Stimulated activated CD8-positive, alpha-beta memory T cell treated with anti-CD3 and anti-CD28 coated beads, Interleukin-15, amount 100 ng/mL, for 4 hours (primary cell): Measurements from ENCODE around the gene E2F2.

ENCODE experiments used
- DNase-seq, 2 donors: peaks; one replicate each; pipeline ENCODE4 v3.0.0-alpha.2; 2020; ENCODE audit warnings: low read depth in 2 of 2

E2F2 gene

DNA sequence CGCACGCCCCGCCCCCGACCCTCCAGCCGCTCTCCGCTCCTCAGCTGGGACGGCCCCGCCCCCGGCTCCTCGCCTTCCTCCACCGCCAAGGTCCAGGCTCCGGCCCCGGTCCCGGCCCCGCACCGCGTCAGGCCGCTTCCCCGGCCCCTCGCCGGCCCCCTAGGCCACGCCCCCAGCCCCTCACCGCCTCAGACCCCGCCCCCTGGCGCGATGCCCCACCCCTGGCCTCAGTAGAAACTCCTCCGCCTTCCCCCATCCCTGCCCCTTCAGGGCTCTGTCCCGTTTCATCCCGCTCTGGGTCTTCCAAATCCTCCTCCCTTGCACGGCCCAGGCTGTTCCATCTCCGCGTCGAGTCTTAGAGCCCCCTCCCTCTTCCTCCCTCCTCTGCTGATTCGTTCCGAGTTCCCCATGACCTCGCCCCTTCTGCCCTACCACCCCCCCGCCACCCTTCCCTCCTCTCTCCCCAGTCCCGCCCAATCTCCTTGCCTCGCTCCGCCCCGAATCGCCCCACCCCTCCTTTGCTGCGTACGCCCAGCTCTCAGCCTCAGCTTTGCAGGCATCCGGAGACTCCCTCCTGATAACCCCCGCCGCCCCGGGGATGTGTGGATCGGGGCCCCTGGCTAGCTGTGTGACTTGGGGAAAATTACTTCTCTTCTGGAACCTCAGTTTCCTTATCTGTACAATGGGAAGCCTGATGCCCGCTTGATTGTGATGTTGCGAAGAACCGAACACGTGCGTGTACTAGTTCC, 46.6 kb downstream of the E2F2 start:
- peak; percentile 73 to 83 for DNase-seq

DNA sequence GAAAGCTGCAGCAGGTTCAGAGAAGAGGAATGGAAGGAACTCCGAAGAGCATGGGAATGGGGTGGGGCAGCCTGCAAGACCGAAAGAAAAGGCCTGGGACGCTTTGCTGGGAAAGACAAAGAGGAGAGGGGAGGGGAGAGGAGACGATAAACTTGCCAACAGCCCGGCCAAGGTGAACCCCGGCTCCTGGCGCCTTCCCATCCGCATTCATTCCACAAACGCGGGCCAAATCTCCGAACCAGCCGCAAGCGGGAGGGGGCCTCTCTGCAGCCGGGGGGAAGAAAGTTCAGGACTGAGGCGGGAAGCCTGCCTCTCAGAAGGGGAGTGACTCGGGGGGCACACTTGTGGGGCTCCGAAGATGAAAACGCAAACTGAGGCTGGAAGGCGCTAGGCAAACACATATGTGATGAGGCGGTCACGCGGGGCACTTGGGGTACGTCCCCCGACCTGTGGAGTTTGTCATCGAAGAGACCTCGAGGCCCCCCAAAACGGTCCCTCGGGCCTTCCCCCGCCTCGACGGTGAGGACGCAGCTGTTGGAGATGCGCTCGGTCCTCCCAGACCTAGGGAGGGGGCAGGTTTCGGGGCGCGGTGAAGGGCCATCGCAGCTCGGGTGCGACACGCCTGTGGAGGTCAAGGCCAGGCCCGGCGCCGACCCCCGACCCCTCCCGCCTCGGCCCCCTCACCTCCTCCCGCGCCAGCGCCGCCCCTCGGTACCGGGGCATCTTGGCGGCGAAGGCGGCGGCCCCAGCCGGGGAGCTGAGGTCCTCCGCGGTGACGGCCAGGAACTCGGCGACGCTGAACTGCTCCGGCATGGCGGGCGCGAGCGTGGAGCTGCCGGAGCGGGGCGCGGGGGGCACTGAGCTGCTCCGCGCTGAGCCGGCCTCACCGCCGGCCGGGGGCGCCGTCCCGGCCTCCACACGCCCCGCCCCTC, 47.4 kb downstream of the E2F2 start, which contains the start of gene ASAP3:
ASAP3 (minus strand) TSS at position 859 of the 932 bp plus-strand sequence; CDS start at position 813, 46 bp downstream.
- no peak for DNase-seq

DNA sequence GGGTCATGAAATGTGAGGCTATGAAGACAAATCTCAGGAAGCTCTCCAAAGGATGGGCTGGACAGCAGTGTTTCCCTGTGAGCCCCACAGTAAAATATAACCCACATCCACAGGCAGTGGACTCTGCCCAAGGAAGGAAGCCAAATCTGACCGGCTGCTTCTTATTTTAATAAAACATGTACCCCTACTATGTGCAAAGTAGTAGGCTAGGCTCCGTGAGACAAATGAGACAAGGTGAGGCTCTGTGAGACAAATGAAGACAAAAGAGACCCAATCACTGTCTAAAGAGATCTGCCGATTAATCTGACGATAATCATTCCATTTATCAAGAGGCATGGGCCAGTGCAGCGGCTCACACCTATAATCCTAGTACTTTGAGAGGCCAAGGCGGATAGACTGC, 49.1 kb downstream of the E2F2 start:
- no peak for DNase-seq

DNA sequence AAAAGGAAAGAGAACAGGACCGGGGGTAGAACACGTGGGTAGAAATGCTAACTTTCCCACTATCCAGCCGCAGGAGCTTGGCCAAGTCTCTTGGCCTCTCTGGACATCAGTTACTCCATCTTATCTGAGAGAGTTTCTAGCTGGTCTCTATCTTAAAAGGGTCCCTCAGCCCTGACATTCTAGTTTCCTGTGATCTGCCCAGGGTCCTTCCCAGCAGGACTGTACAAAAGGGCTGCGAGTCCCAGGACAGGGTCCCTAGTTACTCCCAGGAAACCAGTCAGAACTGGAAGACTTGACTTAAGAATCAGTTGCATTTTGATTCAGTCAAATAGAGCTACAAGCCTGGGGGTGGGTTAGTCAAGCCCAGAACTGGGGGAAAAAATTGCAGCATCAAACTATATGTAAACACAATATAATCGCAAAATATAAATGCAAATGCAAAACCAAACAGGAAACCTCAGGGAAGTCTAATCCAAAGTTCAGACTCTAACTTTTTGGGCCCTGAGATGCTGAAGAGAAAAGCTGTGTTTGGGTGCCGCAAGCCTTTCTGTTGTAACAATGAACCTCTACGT, 49.9 kb downstream of the E2F2 start:
- no peak for DNase-seq

DNA sequence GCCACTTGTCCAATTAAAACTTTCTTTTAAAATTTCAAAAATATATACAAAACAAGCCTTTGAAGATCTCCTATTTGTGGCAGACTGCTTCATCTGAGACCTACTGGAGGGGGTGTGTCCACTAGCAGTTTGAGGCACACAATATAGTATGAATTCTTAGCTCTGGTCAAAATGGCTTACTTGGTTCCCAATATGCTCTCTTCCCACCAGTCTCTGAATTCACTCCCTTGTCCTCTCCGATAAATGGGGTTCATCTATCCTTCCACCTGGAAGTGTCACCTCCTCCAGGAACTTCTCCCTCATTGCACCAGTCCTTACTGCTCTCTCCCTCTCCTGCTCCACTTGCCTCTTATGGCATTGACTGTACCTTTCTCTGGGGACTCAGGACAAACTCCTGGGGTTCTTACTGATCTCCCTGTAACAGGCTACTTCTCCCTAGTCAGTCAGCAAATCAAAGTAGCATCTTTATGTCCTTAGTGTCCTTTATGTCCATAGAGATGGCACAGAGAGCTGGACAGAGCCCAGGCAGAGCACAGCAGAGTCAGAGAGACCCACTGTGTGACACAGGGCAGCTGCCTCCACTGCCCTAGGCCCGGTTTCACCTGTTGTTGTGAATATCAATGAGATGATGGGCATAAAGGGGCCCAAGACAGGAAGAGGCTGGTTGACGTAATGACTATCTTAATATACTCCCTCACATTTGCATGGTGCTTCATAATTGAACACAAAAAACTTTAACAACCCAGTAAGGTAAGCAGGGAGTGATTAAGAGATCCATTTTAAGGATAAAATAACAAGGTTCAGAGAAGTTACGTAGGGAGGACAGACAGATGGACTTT, 50.6 kb downstream of the E2F2 start:
- no peak for DNase-seq

DNA sequence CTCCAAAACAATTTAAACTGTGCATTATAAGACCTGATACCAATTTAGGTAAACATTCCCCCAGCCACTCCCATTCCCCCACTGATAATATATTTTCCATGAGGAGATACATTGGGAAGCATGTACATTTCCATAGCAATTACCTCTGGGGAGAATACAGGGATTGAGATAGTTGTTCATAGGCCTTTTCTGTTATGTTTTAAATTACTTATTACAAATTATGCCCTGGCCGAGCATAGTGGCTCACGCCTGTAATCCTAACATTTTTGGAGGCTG, 51.4 kb downstream of the E2F2 start:
- DNase-seq, result no peak

DNA sequence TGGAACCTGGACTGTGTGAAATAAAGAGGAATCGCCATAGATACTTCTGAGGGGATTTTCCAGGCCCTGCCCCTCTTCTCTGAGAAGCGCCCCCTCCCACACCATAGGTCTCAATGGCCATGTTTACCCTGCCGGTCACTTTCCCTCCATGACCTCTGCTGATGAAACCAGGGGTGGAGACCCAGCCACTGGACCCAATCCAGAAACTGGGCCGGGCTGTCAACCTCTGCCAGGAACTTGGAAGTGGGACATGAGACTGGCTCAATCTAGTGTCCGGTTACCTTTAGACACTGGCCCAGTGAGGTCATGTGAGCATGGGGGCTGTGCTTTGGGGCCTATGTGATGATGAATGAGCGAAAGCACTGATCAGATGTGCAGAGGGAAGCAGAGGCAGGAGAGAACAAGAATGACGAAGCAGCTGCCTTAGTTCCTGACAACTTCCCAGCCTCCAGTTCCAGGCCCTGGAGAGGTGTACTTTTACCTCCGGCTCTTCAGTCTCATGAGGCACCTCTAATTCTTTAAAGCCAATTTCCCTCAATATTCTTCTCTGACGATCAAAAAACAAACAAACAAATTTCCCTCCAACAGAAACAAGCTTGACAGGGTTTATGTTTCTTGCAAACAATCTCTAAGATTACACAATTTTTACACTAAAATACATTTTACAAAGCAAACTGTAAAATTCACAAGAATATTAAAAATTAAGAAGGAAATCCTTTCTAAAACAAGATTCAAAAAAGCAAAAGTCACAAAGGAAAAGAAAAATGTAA, 52.0 kb downstream of the E2F2 start:
- DNase-seq, result no peak

DNA sequence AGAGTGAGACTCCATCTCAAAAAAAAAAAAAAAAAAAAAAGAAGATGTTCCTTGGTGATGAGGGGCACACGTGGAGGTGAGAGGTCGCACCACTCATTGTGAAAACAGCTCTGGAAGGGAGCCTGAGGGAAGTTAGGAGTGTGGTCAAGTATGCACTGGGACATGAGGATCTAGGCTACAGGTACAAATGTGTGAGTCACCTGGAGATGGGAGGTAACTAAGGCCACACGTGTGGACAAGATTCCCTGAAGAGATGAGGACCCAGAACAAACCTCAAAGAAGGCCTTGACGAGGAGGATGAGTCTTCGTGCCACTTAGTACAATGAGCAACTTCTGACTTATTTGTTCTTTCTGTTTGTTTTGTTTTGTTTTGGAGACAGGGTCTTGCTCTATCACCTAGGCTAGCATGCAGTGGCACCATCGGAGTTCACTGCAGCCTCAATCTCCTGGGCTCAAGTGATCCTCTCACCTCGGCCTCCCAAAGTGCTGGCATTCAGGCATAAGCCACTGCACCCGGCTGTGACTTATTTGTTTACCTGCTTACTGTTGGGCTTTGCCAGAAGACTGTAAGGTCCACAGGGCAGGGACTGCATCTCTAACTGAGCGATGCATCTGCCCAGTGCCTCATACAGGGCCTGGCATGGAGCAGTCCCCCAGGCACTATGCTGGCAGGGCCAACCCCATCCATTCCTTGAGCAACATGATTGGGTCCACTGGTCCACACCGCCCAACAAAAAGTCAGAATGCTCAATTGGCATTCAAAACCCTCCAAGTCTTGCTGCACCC, 53.5 kb downstream of the E2F2 start:
- no peak for DNase-seq

DNA sequence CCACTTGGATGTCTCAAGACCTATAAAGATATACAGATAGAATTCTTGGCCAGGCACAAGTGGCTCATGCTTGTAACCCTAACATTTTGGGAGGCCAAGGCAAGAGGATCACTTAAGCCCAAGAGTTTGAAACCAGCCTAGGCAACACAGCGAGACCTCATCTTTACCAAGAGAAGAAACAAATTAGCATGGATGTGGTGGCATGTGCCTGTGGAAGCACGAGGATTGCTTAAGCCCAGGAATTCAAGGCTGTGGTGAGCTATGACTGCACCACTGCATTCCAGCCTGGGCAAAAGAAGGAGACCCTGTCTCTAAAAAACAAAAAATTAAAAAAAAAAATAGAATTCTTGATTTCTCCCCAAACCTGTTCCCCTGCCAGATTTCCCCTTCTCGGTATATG, 55.4 kb downstream of the E2F2 start:
- DNase-seq, result no peak

DNA sequence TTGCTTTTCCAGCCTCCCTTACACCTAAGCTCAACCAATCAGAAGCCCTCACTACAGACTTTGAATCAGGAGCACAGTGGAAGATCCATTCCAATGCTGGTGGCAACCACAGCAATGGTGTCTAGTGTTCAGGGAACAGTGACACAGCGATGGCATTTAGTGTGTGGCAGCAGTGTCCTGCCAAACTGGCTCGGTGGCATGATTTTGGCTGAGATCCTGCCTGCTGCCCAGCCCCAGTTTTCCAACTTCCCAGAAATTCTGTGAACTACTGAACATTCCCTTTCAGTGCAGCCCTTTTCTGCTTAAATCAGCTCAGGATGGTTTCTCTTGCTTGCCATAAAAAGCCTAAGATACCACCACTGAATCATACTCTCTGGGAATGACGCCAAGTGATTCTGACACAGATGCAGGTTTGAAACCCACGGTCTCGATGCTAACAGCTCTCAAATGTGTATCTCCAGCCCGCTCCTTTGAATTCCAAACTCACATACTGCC, 55.9 kb downstream of the E2F2 start:
- DNase-seq, result no peak

DNA sequence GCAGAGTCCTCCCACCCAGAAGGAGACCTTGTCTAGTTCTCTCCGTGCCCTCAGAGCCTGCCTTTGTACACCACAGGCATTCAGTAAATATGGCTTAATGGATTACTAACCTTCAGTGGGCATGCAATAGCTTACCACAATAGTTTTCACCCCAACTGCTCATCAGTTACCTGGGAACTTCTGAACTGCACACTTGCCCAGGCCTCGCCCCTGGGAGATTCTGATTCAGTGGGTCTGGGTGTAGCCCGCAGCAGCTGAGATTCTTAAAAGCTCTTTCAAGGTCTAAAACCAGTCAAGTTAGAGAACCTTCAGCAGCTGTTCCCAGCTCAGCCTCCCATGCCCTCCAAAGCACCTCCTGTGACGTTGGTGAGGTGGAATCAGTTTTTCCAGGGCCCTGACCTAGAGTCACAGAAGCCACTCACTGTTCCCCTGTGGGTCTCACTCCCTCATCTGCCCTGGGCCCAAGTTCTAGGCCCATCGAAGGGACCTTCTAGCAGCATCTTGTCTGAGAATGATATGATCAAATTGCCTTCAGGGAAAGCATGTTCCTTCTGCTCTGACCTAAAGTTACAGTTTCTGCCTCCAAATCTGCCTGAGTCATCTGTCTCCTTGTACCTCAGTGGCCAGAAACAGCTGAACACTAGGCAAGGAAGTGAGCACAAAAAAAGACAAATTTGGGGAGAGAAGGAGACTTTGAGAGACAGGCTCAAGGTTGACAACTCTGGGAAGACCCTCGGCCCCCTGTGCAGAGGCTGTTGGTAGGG, 57.8 kb downstream of the E2F2 start:
- no peak for DNase-seq

DNA sequence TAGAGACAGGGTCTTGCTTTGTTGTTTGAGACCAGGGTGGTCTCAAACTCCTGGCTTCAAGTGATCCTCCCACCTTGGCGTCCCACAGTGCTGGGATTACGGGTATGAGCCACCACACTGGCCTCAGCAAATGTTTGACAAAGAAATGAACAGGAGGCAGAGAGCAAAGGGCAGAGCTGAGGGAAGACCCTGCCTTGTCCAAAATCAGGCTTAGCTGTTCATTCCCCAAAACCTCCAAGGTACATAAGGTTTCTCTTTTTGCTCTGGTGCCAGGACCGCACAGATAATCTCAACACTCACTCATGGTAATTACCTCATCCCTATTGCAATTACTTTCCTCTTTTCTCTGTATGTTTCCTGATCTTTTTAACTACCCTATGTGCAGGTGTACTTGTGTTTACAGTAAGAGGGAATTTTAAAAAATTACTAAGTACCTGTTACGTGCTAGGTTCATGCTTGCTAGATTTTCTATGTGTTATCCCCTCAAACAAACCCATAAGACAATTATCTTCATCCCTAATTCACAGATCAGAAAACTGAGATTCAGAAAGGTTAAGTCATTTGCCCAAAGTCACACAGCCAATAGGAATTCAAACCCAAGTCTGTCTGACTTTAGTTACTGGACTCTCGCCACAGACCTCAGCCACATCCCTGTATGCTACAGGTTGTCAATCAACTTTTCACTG, 58.5 kb downstream of the E2F2 start:
- DNase-seq, result no peak

DNA sequence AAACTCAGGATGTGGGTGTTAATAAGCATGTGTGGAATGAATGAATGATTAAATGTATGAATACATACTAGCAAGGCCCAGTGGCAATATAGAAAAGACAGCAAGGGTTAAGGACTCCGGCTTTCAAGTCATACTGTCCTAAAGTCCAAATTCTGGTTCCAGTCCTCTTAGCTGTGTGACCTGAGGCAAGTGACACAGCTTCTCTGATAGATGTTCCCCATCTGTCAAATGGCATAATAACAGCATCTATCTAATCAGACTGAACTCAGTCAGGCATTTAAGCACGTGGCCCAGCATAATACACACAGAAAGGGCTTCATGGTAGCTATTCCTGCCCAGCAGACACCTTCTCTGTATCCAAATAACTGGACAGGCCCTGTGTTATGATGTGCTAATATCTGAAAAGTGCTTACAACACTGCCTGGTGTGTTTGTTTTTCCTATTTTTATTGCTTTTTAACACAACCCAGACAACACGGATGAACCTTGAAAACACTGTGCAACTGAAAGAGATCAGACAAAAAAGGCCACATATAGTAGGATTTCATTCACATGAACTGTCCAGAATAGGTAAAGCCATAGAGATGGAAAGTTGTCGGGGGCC, 59.5 kb downstream of the E2F2 start:
- DNase-seq, result no peak

DNA sequence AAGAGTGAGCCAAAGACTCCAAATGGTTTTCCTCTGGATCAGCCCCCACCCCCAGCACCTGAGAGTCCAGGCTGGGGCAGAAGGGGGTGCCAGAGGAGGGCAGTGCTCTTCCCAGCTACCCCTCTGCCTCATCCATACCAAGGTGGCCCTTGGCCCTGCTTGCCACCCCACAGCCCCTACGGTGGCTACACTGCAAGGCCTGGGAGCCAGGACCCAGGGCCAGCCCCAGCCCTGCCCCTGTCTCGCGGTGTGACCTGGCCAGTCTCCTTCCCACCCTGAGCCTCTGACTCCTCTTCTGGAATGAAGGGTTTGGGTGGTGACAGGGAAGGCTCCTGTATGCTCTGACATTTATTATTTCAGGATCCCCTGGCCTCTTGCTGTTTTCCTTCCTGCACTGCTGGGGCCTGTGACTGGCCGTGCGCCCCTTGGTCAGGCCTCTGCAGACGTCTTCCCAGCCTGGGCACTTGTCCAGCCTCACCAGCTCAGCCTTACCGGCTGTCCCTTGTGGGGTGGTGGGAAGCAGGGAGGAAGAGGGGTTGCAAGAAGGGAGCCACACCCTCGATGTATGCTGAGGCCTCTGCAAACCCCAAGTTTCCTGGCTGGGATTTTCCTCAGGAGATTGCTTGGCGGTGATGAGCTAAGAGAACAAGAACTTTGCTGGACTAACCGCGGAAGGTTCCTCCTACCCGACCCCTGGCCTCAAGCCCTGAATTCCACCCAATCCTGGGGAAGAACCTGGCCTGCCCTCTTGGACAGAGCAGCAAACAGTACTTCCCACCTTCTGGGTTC, 60.6 kb downstream of the E2F2 start:
- DNase-seq, result no peak

DNA sequence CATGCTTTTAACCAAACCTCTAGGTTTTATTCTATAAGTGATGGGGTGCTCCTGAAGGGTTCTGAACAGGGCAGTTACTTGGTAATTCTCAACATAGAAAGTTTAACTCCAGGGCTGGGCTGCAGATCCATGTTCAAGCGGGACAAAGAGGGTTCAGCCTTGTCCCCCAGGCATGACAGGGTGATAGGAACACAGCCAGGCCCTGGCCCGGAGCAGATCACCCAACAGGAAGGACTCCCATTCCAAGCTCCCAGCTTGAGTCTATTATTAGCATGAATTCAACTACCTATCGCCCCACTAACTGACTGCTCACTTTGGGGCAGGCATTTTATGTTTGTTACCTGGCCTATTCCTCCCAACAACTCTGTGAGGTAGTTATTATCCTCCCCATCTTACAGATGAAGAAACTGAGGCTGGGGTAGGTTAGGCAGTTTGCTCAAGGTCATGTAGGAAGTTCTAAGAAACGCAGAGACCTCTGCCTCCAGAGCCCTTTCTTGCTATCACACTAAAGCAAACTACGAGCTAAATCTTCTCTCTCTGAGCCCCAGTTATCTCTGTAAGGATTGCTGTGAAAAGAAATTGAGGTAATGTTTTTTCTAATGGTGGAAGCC, 61.6 kb downstream of the E2F2 start:
- no peak for DNase-seq

DNA sequence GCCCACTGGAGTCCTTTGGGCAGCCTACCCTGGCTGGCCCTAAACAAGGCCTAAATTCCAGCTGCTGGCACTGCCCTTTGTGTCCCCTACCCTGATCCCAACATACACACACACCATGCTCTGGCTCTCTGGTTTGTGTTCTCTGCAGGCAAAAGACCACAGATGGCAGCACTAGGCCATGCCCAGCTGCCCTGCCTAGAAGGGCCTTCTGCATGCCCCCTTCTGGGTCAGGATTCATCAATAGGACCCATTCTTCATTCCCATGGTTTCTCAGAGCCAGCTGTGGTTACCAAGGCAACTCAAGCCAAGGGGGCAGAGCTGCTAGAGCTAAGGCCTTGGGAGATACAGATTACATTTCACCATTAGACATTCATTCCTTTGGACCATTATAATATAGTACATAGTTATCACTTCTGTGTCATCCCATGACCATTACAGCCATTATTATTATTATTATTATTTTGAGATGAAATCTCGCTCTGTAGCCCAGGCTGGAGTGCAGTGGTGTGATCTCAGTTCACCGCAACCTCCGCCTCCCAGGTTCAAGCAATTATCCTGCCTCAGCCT, 64.5 kb downstream of the E2F2 start:
- DNase-seq, result no peak

DNA sequence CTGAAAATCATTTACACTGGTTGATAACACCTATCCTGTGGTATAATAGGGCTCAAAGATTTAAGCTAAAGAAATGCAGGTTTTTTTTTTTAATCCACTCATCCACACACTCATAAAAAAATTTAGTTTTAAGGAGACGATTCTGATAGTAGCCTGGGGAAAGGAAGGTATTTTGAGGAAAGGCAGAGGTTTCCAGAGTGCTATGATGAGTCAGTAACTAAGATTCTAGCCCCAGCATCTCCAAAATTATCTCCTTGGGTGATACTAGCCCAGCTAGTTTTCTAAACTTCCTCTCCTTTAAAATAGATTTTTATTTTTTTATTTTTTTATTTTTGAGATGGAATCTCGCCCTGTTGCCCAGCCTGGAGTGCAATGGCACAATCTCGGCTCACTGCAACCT, 67.7 kb downstream of the E2F2 start:
- no peak for DNase-seq
